8988T (cell line): ENCODE results near the gene RAD21L1.
"Not testable (repeated sequence)": the region's sequence is repeated elsewhere in the genome, so short reads cannot be mapped to it uniquely, and the experiment has no call there.

Source experiments
- DNase-seq: peaks from one replicate; pipeline ENCODE4 v3.0.0; 2011

Gene RAD21L1

GRCh38 chr20:1232286-1233111, 6.7 kb downstream of the RAD21L1 start:
- no peak for DNase-seq

GRCh38 chr20:1240549-1240948, 14.7 kb downstream of the RAD21L1 start:
- DNase-seq, result no peak

GRCh38 chr20:1241456-1241855, 15.6 kb downstream of the RAD21L1 start:
- no peak for DNase-seq

DNA sequence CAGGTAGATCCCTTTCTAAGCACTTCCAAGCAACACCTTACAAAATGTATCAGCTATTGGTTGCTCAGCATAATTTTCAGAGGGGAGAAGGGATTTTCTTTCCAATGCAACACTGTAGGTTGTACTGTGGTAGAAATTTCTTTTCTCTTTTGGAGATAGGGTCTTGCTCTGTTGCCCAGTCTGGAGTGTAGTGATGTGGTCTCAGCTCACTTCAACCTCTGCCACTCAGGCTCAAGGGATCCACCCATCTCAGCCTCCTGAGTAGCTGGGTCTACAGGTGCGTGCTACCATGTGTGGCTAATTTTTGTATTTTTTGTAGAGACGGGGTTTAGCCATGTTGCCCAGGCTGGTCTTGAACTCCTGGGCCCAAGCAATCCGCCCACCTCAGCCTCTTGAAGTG, 16.3 kb downstream of the RAD21L1 start:
- no peak for DNase-seq

DNA sequence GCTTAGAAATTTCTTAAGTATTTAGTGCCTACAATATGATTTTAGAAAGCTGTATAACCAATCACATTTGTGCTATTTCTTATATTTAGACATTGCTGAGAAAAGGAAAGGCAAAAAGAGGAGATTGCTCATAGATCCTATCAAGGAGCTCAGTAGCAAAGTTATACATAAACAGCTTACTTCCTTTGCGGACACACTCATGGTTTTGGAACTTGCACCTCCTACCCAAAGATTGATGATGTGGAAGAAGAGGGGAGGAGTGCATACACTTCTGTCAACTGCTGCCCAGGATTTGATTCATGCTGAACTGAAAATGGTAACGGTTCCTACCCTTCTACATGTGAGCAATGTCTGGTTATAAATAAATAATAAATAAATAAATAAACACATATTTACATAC, 16.7 kb downstream of the RAD21L1 start:
- DNase-seq, result no peak

GRCh38 chr20:1245578-1245977, 19.7 kb downstream of the RAD21L1 start:
- no peak for DNase-seq

DNA sequence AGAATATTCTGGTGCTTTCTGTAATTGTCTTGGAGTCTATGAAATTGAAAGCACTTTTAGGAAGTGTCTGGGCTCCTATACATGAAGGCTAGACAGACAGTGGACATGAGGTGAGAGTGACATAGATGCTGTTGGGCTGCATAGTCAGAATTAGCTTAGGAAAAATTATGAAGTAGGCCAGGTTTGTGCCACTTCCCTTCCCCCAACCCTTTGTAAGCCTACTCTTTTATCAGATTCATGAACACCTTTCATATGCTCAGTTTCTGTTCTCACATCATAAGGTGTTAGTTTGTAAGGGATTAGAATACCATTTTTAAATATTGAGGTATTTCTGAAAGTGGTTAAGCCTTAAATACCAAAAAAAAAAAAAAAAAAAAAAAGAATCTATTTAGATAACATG, 21.8 kb downstream of the RAD21L1 start:
- no peak for DNase-seq

DNA sequence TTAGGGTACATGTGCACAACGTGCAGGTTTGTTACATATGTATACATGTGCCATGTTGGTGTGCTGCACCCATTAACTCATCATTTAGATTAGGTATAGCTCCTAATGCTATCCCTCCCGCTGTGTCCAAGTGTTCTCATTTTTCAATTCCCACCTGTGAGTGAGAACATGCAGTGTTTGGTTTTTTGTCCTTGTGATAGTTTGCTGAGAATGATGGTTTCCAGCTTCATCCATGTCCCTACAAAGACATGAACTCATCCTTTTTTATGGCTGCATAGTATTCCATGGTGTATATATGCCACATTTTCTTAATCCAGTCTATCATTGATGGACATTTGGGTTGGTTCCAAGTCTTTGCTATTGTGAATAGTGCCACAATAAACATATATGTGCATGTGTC, 24.4 kb downstream of the RAD21L1 start:
- DNase-seq, result not testable (repeated sequence)

GRCh38 chr20:1252416-1252815, 26.6 kb downstream of the RAD21L1 start:
- no peak for DNase-seq

DNA sequence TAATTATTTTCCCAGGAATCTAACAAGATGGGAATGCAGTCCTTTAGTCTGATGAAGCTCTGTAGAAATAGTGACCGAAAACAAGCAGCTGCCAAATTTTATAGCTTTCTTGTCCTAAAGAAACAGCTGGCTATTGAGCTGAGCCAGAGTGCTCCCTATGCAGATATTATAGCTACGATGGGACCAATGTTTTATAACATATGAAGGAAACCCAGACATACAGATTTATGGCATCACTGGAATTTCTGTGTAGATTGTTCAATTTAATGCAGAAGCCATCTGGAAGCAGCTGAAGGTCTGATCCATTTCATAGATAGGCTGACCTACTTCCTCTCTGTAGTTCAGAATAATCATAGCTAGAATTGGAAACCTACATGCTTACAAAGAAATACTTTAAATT, 28.4 kb downstream of the RAD21L1 start:
- DNase-seq, result no peak

- DNase-seq, result no peak
Observed at GRCh38 chr20:1255675-1256074, 29.8 kb downstream of the RAD21L1 start.

DNA sequence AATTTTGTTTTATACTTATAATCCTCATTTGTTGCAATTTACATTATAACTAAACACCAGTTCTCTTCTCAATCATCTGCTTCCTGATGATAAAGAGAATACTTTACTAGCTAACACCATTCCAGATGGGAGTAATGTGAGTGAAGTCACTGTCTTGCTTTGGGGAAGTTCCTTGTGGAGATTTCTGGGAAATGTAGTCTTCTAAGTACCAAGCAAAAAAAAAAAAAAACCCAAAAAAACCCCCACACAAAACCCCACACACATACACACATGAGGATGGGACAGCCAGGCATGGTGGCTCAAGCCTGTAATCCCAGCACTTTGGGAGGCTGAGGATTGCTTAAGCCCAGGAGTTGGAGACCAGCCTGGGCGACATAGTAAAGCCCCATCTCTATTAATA, 38.0 kb downstream of the RAD21L1 start:
- DNase-seq, result no peak

GRCh38 chr20:1264727-1265126, 38.9 kb downstream of the RAD21L1 start:
- no peak for DNase-seq

- no peak for DNase-seq
Observed at GRCh38 chr20:1265226-1265915, 39.5 kb downstream of the RAD21L1 start.

DNA sequence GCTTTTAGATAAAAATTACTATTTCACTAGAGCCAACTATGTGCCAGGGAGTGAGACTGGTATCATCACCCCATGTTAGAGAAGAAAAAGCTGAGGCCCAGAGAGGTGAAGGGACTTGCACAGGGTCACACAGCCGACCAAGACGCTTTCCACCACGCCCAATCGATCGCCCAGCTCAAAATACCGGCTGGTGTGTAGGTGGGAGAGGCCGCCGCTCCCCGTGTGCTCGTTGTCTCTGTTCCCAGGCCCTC, 40.0 kb downstream of the RAD21L1 start:
- no peak for DNase-seq

GRCh38 chr20:1266167-1266973, 40.5 kb downstream of the RAD21L1 start, which contains the start of gene SNPH:
Gene SNPH (plus strand): TSS chr20:1266294. CDS start chr20:1296240, 29,946 bp downstream.
- DNase-seq, result peak; percentile 68

DNA sequence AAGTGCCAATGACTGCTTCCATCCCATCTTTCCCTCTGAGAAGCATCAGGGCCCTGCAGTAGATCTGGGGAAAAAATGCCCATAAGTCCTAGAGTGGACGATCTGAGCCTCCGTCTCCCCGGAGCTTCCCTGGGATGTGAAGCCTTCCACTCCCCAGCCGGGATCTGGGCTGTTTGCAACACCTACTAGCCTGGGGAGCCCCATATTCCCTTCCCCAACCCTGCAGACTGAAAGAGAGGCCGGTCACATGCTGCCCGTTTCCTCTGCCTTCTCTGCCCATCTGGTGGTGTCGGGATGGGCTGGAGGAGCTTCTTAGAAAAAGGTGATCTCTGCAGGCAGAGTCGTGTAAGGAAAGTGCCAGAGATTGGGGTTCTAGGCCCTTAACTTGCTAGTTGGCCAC, 41.3 kb downstream of the RAD21L1 start:
- DNase-seq, result no peak

GRCh38 chr20:1267809-1268374, 42.0 kb downstream of the RAD21L1 start:
- no peak for DNase-seq

DNA sequence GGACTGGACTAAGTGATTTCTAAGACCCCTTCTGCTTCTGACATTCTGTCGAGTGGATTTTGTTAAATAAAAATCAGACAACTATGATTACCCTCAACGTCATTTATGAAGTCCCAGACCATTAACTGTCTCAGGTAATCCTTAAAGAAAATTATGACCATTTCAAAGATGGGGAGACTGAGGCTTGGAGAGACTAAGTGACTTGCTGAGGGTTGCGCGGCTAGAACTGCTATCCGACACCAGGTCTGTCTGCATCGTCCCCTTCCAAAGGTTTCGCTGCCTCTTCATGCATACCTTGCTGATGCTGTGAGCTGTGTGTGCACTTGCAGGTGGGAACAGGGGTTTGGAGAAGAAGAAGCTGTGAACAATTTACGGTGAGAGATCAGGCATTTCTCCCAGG, 43.4 kb downstream of the RAD21L1 start:
- DNase-seq, result no peak

DNA sequence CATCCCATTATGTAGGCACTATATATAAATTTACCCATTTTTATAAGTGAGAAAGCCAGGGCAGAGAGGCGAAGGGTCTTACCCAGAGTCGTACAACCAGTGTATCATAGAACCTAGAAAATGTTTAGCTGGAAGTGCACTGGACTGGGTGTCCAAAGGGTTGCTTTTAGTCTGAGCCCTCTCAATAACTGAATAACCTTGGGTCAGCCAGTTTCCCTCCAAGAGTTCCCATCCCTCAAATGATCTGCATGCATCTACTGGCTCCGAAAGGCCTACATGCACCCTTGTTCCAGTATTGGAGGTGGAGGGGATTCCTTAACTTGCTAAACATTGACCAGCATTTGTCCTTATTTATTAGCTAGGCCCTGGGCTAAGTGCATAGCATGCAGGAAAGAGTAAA, 44.0 kb downstream of the RAD21L1 start:
- DNase-seq, result no peak

- DNase-seq, result no peak
Observed at GRCh38 chr20:1272368-1273100, 46.7 kb downstream of the RAD21L1 start.

DNA sequence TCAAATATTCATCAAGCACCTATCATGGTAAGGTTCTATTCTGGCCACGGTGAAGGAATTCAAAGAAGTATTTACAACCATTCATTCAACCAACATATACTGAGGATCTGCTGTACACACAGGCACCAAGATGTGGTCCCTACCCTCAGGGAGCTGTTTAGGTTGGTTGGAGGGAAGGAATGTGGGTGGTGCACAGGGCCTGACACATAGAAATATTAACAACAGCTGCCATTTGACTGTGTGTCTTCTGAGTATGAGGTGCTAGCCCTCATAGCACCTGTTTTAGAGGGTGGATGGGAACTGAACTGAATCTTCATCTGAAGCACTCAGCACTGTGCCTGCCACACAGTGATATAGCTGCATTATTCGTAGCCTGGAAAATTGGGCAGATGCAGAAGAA, 47.5 kb downstream of the RAD21L1 start:
- DNase-seq, result no peak
